GM10266 (cell line): Measurements from ENCODE around the gene AIFM2.

ENCODE experiments used
- DNase-seq: peaks from one replicate; pipeline ENCODE4 v3.0.0; 2012; ENCODE audit errors: extremely low spot score
- CTCF ChIP-seq: IDR thresholded peaks from 2 replicates; pipeline ENCODE4 v1.5.1; 2012; ENCODE audit warnings: mild to moderate bottlenecking, low read depth; ENCODE audit not compliant: control insufficient read depth, insufficient read depth; ENCODE audit errors: missing control alignments

Gene AIFM2

GRCh38 chr10:70145666-70146488, 13.3 kb upstream of the AIFM2 start:
- DNase-seq, result peak; percentile 84
- peak; percentile 72 for TF ChIP-seq CTCF

- TF ChIP-seq CTCF, result no peak
- DNase-seq, result no peak
Measured at GRCh38 chr10:70145166-70145665, 12.6 kb upstream of the AIFM2 start.

- DNase-seq, result no peak
- TF ChIP-seq CTCF, result no peak
Measured at GRCh38 chr10:70144372-70145110, 11.9 kb upstream of the AIFM2 start.

GRCh38 chr10:70142555-70142954, 9.9 kb upstream of the AIFM2 start:
- no peak for TF ChIP-seq CTCF
- DNase-seq, result no peak

- no peak for TF ChIP-seq CTCF
- DNase-seq, result no peak
Measured at GRCh38 chr10:70140297-70140696, 7.7 kb upstream of the AIFM2 start.

GRCh38 chr10:70139997-70140250, 7.3 kb upstream of the AIFM2 start:
- no peak for DNase-seq
- TF ChIP-seq CTCF, result no peak
